SK-N-DZ (cell line): ENCODE data around the gene C12orf54. TPM values are rescaled to one million over a fixed set of nuclear protein-coding genes. Genes with fewer than 3 reads are reported as not detected.
"Not testable (repeated sequence)": the region's sequence is repeated elsewhere in the genome, so short reads cannot be mapped to it uniquely, and the experiment has no call there.

Experiments used
- DNase-seq: peaks from one replicate; pipeline ENCODE4 v3.0.0-alpha.2; 2015; ENCODE audit warnings: low spot score
- polyA plus RNA-seq, 2 experiments: library from polyadenylated mRNA; depleted of rRNA; stranded (reverse); fragments of >200 nt; gene quantifications; 2 replicates each; pipeline ENCODE4 v1.2.3, GENCODE V29; 2014

Gene C12orf54
- not detected in 2 replicates for polyA plus RNA-seq (2014; cell fraction: cytosol; rRNA removed)
- 0.70 TPM in 1 of 2 replicates, not detected in the other for polyA plus RNA-seq (2014; cell fraction: nucleus; rRNA removed)

GRCh38 chr12:48482198-48482597 is at the start of gene C12orf54:
TSS of gene C12orf54 (plus strand) at chr12:48482498. CDS start at chr12:48483297, 799 bp downstream.
- DNase-seq = no peak

- not testable (repeated sequence) for DNase-seq
These were observed 48.3 kb upstream of the C12orf54 start for GRCh38 chr12:48434016-48434415.

- DNase-seq = no peak
These were observed 41.2 kb upstream of the C12orf54 start for GRCh38 chr12:48441069-48441468.

- peak; percentile 32 for DNase-seq
These were observed 40.0 kb upstream of the C12orf54 start for GRCh38 chr12:48442179-48442847.

- DNase-seq = no peak
These were observed 36.8 kb upstream of the C12orf54 start for GRCh38 chr12:48445538-48445937.

GRCh38 chr12:48446161-48446776 is 36.0 kb upstream of the C12orf54 start:
- DNase-seq = no peak

- DNase-seq = no peak
These were observed 34.5 kb upstream of the C12orf54 start for GRCh38 chr12:48447755-48448154.

DNA sequence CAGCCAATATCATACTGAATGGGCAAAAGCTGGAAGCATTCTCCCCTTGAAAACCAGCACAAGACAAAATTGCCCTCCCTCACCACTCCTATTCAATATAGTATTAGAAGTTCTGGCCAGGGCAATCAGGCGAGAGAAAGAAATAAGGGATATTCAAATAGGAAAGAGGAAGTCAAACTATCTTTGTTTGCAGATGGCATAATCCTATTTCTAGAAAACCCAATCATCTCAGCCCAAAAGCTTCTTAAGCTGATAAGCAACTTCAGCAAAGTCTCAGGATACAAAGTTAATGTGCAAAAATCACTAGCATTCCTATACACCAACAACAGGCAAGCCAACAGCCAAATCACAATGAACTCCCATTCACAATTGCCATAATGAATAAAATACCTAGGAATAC is 30.9 kb upstream of the C12orf54 start:
- DNase-seq = no peak

DNA sequence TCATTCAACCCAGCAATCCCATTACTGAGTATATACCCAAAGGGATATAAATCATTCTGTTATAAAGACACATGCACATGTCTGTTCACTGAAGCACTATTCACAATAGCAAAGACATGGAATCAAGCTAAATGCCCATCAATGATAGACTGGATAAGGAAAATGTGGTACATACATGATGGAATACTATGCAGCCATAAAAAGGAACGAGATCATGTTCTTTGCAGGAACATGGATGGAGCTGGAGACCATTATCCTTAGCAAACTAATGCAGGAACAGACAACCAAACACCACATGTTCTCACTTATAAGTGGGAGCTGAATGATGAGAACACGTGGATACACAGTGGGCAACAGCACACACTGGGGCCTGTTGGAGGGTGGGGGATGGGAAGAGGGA is 29.3 kb upstream of the C12orf54 start:
- DNase-seq = not testable (repeated sequence)

- DNase-seq = peak; percentile 12
These were observed 27.6 kb upstream of the C12orf54 start for GRCh38 chr12:48454667-48455066.

GRCh38 chr12:48455116-48455515 is 27.2 kb upstream of the C12orf54 start:
- DNase-seq = no peak

- DNase-seq = no peak
These were observed 23.0 kb upstream of the C12orf54 start for GRCh38 chr12:48459259-48459658.

- not testable (repeated sequence) for DNase-seq
These were observed 13.3 kb upstream of the C12orf54 start for GRCh38 chr12:48469027-48469426.

DNA sequence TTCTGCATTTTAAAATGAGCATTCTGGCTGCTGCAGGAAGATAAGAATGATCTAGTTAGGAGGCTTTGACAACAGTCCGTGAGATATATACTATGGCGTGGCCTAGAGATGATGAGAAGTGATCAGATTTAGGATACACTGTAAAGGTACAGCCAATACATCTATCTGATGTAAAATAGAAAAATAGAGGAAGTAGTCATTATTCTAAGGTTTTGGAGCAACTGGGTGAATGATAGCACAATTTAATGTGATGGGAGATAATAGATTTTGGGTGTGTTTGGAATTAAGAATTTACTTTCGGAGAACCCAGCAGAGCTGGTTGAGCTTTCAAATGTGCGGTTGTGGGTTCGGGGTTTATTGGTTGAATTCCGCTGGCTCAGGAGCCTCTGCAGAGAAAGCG is 10.0 kb upstream of the C12orf54 start, which contains the start of gene ANP32D:
ANP32D (plus strand) TSS at position 301 of the 400 bp plus-strand sequence. CDS start 106 bp downstream, outside the sequence.
- no peak for DNase-seq

DNA sequence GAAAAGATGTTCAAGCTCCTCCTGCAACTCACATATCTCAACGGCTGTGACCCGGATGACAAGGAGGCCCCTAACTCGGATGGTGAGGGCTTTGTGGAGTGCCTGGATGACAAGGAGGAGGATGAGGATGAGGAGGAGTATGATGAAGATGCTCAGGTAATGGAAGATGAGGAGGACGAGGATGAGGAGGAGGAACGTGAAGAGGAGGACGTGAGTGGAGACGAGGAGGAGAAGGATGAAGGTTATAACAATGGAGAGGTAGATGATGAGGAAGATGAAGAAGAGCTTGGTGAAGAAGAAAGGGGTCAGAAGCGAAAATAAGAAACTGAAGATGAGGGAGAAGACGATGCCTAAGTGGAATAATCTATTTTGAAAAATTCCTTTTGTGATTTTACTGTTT is 9.2 kb upstream of the C12orf54 start:
- no peak for DNase-seq

DNA sequence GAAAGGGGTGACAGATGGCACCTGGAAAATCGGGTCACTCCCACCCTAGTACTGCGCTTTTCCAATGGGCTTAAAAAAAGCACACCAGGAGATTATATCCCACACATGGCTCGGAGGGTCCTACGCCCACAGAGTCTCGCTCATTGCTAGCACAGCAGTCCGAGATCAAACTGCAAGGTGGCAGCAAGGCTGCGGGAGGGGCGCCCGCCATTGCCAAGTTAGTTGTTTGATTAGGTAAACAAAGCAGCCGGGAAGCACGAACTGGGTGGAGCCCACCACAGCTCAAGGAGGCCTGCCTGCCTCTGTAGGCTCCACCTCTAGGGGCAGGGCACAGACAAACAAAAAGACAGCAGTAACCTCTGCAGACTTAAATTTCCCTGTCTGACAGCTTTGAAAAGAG is 7.8 kb upstream of the C12orf54 start:
- DNase-seq = not testable (repeated sequence)

- no peak for DNase-seq
These were observed 632 bp downstream of the C12orf54 start for GRCh38 chr12:48482930-48483329.

DNA sequence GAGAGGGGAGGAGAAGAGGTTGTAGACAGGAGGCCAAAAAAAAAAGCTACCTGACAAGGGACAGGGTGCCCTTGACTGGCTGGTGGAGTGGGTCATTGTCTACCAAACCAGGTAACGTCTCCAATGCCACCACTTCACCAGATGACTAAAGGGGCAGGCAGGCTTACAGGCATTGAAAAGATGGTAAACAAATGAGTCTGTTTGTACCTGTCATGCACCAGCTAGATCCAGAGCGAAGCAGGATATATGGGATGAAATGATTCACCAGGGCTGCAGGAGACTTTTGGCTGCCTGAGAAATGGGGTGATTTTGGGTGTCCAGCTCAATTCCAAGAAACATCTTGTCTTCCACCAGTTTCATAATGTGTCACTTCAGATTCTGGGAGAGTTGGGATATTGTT is 4.0 kb downstream of the C12orf54 start:
- DNase-seq = no peak

- no peak for DNase-seq
These were observed 4.4 kb downstream of the C12orf54 start for GRCh38 chr12:48486679-48487078.

GRCh38 chr12:48489012-48489411 is 6.7 kb downstream of the C12orf54 start:
- DNase-seq = no peak

DNA sequence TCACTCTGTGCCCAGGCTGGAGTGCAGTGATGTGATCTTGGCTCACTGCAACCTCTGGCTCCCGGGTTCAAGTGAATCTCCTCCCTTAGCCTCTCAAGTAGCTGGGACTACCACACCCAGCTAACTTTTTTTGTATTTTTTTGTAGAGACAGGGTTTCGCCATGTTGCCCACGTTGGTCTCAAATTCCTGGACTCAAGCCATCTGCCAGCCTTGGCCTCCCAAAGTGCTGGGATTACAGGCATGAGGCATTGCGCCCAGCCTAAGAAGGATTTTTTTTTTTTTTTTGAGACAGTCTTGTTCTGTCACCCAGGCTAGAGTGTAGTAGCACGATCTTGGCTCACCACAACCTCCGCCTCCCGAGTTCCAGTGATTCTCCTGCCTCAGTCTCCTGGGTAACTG is 7.2 kb downstream of the C12orf54 start:
- DNase-seq = not testable (repeated sequence)

DNA sequence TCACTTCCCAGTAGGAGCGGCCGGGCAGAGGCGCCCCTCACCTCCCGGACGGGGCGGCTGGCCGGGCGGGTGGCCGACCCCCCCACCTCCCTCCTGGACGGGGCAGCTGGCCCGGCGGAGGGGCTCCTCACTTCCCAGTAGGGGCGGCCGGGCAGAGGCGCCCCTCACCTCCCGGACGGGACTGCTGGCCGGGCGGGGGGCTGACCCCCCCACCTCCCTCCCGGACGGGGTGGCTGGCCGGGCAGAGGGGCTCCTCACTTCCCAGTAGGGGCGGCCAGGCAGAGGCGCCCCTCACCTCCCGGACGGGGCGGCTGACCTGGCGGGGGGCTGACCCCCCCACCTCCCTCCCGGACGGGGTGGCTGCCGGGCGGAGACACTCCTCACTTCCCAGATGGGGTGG is 18.0 kb downstream of the C12orf54 start:
- not testable (repeated sequence) for DNase-seq

- DNase-seq = not testable (repeated sequence)
These were observed 24.5 kb downstream of the C12orf54 start for GRCh38 chr12:48506836-48507235.
